GM19193 (cell line): ENCODE results near the gene EGFLAM.

ENCODE experiments used
- POLR2A ChIP-seq: IDR thresholded peaks from 4 replicates; pipeline ENCODE4 v1.6.1; 2011; ENCODE audit not compliant: insufficient read depth, insufficient read length; ENCODE audit errors: extremely low read depth

The EGFLAM gene

DNA sequence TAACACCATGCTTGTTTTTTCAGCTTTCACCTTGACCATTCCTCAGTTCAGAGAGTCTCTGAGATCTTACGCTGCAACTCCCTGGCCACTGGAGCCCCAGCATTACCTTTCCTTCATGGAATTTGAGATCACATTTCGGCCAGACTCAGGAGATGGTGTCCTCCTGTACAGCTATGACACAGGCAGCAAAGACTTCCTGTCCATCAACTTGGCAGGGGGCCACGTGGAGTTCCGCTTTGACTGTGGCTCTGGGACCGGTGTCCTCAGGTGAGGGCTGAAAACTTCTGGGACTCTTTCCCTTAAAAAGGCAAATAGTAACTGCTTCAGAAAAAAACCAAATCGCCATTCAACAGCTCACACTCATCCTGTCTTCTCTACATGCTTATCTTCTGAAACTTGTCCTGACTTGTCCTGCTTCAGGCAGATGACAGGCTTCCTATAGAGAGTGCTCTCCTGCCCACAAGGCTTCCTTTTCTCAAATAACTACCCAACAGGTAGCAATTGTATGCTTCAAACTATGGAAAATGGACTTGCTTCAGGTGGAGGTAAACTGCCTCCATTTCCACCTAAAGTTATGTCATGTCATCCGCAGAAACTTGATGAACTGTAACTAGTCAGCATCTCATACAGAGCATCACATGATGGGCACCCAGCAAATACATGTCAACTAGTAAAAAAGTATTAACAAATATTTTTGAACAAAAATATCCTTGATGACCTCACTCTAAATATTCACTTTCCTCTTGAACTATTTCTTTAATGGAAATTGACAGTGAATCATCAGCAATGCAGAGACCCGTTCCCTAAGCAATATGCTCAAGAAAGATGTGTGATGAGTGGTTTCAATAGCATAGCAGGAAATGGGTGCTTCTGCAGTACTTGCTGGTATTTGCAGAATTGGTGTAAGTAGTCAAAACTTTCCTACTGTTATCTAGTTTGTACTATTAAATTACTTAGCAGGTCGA is 168.9 kb downstream of the EGFLAM start:
- no peak for TF ChIP-seq POLR2A

DNA sequence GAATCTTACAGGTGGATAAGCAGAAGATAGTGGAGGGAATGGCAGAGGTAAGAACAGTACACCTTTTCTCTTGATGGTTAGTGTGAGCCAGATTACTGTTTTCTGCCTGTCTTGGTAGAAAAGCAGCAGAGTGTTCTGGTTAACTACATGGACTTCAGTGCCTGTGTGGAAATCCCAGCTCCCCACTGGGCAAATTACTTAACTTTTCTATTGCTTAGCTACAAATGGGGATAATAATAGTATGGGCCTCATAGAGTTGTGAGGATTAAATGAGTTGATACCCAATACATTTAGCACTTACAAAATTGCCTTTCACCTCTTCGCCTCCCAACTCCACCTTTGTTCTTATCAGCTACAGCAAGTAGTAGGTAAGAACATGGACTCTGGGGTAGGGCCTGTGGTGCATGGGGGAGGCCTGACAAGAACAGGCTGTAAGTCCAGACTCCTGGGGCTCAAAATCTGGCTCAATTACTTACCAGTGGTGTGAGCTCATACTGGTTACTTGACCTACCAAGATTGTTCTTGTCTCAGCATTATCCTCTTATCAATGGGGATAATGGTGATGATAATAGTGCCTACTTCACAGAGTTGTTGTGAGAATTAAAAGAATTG is 173.0 kb downstream of the EGFLAM start:
- no peak for TF ChIP-seq POLR2A

DNA sequence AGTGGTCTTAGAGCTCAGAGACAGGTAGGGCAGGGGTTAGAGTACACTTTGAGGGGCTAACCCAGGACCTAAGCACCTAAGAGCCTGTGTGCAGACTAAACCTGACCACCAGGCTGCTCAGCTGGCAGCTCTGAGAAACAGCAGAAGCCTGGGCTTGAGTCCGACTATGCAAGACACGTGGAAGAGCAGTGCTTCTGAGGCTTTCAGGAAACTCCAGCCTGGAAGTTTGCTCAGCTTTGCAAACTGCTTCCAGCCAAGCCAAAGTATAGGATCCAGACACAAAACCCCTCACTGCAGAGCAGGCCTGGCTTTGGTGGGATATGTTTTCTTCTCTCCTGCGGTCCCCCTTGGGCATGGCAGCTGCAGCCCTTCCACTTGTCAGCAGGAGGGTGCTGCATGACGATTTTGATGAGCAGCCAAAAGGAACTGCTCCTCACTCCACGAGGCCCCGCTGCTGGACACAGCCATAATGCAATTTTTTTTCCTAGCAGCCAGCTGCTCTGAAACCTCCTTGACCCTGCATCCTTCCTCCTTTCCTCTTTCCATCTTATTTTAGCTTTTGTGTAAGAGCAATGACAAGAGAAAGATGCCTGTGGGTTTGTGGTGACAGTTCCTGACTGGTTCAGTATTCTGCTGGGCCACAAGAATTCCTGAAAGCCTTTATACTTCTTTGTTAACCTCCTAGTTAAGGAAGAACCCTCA is 175.0 kb downstream of the EGFLAM start:
- no peak for TF ChIP-seq POLR2A

DNA sequence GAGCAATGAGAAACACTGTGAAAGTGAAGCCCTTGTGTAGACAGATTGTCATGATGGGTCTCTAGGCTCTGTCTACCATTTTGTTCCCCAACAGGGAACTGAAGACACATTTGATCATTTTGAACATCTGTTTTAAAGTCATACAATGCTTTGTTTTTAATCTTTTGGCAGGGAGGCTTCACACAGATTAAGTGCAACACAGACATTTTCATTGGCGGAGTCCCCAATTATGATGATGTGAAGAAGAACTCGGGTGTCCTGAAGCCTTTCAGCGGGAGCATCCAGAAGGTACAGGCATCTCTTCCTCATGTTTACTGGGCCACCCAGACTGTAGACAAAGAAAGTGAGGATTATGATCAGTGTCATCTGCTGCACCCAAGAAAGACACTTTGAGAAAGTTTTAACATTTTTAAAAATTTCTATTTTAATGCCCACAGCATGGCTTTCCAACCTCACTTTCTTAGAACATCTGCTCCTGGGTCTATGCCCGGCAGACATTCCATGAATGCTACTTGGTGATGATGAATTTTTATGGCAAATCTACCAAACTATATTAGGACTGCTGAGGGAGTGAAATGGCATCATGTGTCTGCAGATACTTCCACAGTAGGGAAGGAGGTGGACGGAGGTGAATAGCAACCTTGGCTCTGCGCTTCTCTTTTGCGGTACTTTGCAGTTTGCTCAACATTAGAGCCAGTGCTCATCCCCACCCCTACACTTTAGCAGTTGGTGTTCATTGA is 176.8 kb downstream of the EGFLAM start:
- TF ChIP-seq POLR2A: no peak

DNA sequence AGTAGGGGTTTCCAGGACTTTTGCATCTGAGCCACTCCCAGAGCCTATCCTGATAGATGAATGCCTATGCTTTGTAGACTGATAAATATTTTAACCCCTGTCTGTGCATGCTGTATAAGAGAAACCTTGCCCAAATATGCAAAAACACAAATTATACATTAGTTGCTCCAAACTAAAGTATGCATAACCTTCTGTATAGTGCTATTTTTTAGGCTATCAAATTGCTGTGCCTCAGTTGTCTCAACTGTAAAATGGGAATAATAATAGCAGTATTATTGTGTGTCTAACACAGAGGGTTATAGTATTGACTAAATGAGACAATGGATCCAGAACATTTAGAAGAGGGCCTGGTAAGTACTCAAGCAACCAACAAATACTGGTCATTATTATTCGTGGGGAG is 180.4 kb downstream of the EGFLAM start:
- no peak for TF ChIP-seq POLR2A

DNA sequence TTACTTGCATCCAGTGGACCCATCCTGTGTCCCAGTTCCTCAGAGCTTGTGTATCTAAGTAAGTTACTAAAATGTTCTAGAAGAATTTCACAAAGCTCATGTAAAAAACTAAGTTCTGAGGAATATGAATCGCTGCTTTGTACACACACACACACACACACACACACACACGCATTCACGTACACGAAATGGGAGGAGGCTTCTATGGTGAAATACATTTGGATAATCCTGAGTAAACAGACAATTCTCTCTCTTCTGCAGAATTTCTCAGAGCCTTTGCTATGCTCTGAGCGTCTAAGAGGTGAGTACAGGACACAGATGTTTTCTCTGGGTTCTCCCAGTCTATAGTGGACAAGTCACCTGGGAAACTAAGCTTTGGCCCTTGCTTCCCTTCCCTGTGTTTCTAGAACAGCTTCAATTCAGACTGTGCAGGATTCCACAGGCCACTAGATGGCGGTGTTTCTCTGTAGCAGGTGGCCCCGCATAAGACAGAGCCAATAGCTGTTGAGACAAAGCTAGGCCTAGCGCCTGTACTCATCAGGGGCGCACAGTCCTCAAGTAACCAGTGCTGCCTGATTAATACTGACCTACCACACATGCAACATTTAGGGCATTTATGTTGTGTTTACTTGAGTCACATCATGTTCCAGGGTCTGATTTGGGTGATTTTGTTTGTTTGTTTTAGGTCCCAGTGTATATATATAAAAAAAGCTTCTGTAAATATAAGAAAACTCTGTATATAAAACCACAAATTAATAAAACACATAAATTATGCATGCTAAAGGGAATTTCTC is 183.3 kb downstream of the EGFLAM start:
- TF ChIP-seq POLR2A: no peak

DNA sequence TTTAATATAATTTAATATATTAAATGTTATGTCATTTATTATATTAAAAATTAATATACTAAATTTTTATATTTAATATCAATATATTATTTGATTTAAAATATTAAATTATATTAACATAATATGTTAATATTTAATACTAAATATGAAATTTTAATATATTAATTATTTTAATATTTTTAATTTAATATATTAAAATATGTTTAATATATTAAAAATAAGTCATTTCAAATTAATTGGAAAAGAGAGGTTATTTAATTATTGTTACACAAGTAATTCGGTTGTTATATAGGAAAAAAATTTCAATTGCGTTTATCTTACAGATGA is 183.9 kb downstream of the EGFLAM start:
- no peak for TF ChIP-seq POLR2A

DNA sequence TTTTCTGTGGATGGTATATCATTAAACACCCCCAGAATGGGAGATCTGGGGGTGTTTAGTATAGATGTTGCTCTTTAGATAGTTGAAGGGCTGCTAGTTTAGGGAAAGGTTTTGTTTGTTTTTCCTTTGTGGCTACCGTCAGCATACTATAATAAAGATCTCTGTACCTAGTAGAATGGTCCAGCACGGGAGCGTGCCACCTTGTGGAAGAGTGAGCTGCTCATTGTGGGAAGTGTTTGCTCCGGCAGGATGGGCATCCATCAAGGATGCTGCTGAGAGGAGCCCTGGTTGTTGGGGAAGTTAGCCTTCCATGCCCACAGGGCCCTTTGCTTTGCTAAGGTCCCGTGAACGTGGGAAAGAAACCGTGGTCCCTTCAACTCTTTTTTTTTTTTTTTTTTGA is 185.0 kb downstream of the EGFLAM start:
- TF ChIP-seq POLR2A: no peak

DNA sequence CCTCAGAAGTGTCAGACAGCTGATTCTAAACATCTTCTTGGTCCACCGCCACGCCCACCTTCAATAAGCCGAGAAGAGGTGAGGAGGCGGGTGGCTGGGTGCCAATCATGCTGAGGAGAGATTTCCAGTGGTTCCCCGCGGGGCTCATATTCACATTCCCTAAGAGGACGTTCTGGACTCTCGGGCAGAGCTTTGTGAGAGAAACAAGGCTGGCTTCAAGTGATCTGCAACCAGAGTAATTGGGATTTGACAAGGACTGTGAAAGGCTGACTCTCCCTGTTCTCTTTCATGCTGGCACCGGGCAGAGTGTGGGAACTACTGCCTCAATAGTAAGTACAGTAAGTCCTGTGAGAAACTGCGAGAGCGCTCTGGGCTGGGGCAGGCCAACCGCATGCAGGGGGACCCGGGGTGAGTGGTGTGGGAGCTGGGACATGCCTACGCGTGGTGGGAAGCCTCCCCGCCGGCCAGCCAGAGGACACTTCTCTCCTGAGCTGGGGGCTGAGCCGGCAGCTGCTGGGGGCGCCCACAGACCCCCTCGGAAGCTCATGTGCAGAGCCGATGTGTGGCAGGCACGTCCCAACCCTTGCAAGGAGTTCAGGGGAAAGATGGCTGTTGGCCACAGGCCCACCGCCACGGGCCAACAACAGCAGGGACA is 187.1 kb downstream of the EGFLAM start:
- TF ChIP-seq POLR2A: no peak

DNA sequence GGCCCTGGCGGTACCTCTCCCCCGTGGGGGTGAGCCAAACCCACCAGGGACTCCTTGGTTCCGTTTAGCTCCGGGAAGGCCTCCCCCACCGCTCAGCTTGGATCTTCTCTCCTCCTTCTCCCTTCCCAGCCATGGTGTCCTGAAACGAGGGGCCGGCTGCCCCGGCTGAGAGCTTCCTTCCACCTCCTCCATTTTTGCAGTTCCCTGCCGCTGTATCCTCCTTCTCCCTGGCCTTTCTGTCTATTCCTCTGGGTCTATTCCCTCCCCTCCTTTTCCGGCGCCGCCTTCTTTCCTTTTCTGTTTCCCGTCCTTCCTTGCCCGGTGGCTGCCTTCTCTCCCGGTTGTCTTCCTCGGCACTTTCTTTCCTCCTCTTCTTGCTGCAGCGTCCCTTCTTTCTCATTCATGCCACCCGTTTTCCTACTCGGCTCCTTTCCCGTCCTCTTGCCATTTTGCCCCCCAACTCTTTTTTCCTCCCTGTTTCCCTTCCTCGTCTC is 187.7 kb downstream of the EGFLAM start:
- no peak for TF ChIP-seq POLR2A

DNA sequence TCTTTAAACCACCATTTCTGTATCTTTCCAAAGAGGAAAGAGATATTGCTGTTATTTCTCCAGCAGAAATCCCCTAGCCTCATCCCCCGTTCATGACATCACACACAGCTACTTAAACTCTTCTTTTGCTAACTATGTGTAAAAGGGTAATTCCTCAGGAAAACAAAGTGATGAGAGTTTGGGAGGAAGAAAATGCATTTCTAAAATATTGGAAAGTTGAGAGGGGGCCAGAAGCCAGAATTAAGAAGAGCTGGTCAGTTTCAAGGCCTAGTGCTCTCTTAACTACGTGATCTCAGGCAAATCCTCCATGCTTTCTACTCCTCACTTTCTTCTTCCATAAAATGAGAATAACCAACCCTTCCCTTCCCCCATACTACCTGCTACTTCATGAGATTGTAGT is 188.7 kb downstream of the EGFLAM start:
- no peak for TF ChIP-seq POLR2A

DNA sequence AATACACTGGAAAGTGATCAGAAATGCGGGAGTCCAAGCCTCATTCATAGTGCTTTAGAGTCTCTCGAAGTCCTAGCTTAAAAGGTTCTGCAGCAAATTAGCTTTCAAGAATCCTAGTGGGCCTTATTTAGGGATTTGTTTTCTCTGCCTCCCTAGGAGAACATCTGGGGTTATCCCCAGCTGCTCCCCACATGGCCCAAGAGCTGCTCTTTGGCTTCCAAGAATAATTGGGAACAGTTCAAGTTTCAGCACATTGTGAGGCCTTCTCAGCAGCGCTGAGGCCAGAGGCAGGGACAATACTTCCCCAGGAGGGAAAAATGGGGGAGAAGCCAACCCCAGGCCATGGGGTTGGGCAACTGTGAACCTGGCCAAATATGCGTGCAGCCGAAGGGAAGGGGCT is 189.4 kb downstream of the EGFLAM start:
- no peak for TF ChIP-seq POLR2A

DNA sequence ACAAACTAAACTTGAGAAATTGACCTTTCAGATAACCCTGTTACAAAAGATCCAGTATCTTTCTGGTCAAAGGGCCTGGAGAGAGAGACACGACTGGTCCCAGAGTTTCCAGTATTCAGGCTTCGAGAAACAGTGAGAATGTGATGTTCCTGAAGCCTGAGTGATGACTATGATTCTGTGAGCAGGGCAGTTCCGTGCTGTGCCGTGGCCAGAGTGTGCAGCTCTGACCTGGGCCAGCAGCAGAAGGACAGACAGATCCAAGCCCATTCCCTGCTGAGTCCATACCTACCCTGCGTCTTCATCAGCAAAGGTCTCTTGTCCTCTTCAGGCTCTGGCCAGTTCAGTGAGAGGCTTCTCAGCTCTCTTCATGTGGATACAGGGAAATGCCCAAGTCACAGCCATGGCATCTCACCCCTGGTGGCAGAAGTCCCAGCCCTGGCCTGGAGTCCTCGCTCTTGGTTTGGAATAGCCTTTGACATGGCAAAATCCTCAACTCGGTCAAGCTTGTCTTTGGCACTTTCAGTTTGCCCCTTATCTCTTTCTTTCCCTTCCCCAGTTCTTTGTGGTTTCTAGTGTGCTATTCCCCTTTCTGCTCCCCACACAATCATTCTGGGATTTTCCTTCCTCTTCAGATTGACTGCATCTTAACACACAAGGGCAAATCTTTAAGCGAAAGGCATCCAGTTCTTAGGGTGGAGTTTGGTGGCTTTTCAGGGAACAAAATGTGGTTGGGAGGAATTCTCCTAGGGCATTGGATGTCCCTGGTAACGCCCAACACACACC is 190.4 kb downstream of the EGFLAM start:
- TF ChIP-seq POLR2A: no peak
